T-helper 1 cell treated with Interleukin-12 subunit alpha and Interleukin-12 subunit beta and Interleukin-4 antibody, amounts not matched to agents 30 ng/mL and 1 ng/mL, for 36 hours (primary cell): Measurements from ENCODE around the gene TTLL11. TPM values are rescaled to one million over a fixed set of nuclear protein-coding genes. Genes with fewer than 3 reads are reported as not detected.
"Not testable (repeated sequence)": the region's sequence is repeated elsewhere in the genome, so short reads cannot be mapped to it uniquely, and the experiment has no call there.

ENCODE experiments used
- intact Hi-C: fragments of 100-400 bp; cut with micrococcal nuclease; formaldehyde crosslinking; loops from one replicate; pipeline ENCODE4 v1.15.1; 2024
- total RNA-seq: library from RNA; stranded (reverse); gene quantifications from 2 replicates; pipeline ENCODE4 v1.2.3, GENCODE V29; 2022

Gene TTLL11
- total RNA-seq, 1 donor from 2014 or later, result 2.8 TPM

DNA sequence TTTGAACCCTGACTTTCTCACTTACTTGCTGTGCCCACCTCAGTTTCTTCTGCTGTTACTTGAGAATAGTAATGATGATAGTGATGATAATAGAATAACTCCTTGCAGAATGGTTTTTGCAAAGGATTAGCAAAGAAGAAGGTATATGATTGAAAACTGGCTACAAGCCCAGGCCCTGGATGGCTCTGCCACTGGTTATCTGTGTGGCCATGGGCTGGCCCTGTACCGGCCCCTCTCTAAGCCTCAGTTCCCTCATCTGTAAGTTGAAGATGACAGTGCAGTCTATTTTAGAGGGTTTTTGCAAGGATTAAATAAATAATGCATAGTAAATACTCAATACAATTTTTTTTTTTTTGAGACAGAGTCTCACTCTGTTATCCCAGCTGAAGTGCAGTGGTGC, 6.2 kb downstream of the TTLL11 start:
- intact Hi-C loops, result no loop called here

DNA sequence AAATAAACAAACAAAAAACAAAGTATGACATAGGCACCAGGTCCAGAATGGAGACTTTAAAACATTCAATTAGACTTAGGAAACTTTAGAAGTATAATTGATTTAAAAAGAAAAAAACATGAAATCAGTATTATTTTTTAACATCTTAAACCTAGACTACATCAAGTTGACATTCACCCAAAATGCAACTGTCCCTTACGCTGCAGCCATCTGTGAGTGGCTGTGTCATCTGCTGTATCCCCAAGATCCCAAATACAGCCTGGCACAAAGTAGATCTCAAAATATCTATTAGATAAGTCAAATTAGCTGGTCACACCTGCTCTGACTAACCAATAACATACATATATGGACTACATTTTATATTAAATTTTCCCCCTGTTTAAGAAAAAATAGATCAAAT, 7.8 kb downstream of the TTLL11 start:
- intact Hi-C loops, result no loop called here

DNA sequence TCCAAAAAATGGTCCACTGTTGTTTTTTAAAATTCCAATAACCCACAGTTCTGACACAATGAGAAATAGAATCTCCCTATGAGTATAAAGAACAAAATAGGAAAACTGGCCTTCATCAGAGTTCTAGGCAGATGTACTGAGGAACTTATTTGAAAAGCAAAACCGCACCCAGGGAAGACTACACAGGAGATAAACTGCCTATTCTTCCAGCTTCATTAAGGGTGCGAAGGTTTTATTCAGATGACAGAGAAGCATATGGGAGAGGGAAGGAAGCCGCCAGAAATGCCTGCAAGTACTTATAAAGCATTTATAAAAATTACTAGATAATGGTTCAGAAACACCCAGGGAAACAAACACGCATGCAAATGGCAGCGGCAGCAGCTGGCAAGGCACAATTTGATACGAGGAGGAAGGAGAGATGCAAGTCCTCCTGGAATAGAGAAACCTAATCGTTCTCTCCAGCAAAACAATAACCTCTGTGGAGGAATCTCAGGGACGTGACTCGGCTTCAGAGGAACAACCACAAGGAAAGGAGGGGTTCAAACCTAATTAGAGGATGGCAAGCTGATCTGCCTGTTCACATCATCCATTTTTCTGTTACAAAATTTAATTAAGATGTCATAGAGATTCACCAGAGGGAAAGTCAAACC, 9.0 kb downstream of the TTLL11 start:
- intact Hi-C loops, result no loop called here

DNA sequence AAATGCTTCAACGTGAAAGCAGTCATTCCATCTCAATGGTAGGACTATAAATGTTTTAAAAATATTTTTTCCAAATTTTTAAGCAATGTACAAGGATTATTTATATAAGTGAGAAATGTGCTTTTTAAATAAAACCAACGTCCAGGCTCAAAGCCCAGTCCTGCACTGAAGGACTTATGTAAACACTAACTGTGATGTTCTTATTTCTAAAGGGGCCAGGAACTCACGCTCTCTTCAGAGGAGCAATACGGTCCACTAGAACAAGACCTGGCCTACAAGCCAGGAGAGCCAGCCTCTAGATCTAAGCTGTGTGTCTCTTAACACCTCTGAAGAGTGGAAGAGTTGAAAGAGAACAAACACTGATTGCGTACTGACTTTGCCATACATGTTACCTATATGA, 12.1 kb downstream of the TTLL11 start:
- intact Hi-C loops, result no loop called here

DNA sequence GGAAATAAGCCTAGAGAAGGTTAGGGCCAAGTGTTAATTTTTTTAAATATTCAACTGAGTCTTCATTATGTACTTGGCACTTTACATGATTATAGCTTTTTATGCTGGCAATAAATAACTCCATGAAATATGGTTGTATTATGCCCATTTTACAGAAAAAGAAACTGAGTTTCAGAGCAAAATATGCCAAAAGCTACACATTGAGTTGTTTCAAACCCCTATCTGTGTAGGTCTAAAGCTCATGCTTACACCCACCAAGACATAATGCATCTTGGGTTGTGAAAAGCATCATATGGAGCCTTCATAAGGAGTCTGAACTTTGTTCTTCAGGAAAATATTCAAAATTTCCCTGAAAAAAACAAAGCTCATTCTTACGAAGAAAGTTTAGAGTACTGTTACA, 14.6 kb downstream of the TTLL11 start:
- intact Hi-C loops, result no loop called here

DNA sequence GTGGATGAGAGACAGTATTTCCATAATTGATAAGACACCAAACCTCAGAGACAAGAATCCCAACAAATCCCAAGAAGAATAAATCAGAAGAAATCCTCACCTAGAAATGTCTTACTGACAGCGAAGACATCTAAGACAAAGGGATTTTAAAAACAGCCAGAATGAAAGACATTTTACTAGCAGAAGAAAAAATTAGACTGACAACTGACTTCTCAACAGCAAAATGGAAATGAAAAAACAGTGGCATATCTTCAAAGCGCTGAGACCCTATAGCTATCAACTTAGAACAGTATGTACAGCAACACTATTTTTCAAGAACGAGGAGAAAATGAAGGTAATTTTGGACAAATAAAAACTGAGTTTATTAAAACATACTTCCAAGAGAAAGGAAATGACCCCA, 16.3 kb downstream of the TTLL11 start:
- intact Hi-C loops, result no loop called here

DNA sequence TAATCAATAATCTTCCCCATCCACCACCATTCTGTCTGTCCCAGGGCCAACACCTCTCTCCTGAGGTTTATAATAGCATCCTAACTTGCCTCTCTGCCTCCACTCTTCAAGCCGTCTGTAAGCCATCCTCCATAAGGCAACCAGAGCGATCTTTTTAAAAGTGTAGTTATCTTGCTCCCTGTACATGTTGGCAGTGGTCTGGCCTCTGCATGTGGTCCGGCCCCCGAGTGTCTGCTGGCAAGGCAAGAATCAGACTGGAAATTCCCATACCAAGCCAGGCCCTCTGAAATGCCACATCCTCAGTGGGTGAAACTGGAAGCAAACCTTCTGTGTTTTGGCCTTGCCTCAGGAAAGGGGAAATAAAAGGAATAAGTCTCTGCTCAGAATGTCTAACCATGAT, 17.0 kb downstream of the TTLL11 start:
- intact Hi-C loops, result no loop called here

DNA sequence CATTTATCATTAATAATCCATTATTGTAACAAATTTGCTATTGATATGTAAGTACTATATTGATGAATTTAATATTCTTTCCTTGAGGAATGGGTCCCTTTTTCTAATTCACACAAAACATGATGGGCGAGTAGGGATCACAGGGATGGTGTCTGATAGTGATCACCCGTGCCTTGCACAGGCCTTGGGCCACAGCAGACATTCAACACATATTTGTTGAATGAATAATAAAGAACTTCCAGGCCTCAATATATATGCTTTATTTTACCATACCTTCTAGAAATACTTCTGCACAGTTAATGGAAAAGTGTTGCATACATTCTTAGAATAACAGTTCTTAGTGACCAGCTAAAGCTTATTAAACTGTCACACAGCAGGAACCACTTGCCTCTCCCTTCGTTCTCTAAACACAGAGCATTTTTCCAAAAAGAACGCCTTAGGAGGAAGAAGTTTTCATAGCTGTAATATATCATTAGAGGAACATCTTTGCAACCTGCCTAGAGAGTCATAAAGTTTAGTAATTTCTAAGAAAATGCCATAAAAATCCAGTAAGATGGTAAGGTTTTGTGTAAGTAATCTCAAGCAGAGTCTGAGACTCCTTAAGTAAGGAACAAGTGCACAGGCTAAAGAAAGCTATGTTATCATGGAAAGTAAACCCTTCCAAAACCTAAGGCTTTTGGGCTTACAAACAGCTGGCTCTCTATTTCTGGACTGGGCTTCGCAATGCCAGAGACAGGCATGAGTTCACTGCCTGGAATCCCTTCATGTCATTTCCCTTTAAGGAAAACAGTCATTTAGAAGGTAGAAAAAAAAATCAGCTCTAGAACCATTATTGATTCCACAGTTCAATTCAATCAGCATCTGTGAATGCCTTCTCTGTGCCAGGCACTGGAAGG, 17.7 kb downstream of the TTLL11 start:
- intact Hi-C loops, result no loop called here

DNA sequence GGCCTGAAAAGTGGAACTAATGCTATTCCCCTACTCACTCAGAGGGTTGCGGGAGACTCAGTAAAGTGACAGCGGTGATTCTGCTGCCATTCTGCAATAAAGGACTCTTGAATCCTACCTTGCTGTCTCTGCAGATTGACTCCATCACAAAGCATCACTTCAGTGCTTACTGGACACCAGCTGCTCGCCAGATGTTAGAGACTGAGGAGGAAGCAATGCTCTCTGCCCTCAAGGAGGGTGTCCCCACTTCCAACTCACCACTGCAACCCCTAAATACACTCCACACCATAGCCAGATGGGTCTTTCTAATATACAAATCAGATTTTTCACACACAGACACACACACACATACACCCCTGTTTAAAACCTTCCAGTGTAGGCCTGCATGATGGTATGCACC, 21.4 kb downstream of the TTLL11 start:
- intact Hi-C loops, result no loop called here

DNA sequence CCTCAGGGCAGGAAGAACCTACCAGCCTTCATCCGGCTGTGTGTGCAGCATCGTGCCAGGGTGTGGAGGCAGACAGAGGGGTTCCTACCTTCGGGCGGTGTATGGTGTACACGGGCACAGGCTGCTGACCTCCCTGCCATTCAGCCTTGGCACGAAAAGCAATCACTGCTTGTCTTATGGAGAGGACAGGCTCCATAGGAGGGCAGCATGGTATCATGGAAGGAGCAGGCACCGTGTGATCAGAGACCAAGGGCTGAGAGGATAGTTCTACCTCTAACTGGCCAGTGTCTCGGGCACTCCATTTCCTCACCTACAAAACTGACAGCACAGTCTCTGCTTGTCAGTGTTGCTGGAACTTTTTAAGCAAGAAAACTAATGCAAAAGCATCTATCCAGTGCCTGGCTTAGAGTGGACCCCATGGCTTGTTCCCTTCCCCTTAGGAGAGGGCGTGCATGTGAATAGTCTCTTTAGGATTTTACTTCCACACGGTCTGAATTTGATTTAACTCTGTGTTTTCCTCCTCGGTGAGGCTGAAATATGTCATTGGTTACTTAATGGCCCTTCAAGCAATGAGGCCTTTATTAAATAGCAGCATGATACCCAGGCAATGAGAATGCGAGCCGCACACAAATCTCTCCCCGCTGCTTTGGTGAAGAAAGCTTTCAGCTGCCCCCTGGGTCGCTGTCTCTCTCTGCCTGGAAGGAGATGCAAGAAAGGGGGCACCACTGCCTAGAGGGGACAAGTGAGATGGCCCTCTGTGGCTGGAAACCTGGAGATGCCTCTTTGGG, 22.2 kb downstream of the TTLL11 start:
- intact Hi-C loops, result no loop called here

DNA sequence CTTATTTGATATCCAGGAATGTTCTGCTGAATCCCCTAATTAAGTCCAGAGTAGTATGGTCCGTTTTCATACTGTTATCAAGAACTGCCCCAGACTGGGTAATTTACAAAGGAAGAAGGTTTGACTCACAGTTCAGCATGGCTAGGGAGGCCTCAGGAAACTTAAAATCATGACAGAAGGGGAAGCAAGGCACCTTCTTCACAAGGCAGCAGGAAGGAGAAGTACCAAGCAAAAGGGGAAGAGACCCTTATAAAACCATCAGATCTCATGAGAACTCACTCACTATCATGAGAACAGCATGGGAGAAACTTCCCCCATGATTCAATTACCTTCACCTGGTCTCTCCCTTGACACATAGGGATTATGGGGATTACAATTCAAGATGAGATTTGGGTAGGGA, 26.4 kb downstream of the TTLL11 start:
- intact Hi-C loops, result not testable (repeated sequence)

DNA sequence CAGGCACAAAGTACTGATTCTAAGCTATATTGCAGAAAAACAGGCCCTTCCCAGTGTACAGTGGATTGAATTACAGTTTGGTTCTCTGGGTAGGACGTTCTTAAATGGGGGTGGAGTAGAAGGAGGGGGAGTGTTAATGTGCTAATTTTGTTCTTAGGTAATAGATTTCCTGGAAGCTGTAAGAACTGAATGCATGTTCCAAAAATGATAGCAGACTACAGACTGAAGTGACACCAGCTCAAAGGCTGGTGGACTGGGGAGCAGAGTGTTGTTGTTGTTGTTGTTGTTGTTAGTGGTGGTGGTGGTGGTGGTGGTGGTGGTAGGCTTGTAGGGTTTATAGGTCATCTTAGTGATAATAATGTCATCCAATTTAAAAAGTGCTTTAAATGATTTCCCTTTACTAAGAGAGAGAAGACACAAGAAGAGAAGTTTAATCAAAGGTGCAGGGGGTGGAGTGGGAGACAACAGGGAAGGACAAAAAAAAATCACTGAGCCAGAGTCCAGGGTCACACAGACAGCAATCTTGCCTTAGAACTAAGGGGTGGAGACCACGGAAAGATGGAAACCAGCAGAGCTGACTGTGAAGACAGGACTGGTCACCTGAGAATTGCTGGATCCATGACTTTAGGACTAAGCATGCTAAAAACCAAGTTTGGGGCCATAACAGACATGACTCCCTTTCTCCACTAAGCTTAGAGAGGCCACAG, 27.0 kb downstream of the TTLL11 start:
- intact Hi-C loops, result no loop called here

DNA sequence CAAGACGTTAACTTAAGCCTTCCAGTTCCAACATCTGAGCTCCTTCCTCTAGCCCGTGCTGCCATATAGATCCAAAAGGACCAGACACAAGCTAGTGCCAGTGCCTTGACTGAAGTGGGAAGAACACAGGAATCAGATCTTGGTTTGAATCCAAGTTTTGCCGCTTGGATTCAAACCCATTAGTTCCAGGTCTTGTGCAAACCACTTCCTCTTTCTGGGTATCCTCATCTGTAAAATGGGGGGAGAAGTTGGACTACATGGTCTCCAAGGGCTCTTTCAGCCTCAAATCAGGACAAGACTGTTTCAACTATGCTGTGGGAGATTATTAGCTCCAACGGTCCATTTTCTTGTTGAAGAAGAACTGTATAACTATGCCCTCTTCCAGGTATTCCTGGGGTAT, 32.6 kb downstream of the TTLL11 start:
- intact Hi-C loops, result no loop called here

DNA sequence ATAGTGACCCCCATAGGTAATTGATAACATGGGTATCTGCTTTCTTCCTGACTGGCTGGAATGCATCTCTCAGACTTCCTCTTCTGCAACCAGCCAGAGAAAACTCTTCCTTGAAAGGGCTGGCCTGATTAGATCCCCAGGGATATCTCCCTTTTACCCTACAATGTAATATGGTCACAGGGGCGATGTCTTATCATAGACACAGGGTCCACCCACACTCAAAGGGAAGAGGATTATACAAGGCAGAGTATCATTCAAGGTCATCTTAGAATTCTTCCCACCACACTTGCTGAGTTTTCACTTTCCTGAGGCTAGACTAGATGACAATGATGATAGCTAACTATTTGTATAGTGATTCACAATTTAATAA, 33.2 kb downstream of the TTLL11 start:
- intact Hi-C loops, result no loop called here

DNA sequence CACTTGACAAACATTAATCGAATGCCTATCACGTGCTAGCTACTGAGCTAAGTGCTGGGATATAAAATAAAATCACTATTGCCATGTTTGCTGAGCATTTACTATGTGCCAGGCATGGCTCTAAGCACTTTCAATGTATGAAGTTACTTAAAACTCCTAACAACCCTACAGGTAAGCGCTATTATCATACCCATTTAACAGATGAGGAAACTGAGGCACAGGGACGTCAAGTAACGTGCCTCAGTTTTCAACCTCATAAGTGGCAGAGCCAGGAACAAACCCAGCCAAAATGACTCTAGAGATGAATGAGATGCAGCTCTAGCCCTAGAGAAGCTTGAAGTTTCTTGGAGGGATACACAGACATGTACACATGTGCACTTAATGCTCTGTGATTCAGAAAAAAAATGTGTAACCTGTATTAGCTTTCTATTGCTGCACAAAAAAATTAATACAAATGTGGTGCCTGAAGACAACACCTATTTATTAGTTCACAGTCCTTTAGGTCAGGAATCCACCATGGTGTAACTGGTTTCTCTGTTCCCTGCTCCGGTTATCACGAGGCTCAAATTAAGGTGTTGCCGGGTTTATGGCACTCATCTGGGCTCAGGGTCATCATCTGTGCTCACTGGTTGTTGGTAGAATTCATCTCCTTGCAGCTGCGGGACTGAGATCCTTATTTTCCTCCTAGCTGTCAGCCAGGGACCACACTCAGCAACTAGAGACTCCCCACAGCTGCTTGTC, 33.7 kb downstream of the TTLL11 start:
- intact Hi-C loops, result no loop called here

DNA sequence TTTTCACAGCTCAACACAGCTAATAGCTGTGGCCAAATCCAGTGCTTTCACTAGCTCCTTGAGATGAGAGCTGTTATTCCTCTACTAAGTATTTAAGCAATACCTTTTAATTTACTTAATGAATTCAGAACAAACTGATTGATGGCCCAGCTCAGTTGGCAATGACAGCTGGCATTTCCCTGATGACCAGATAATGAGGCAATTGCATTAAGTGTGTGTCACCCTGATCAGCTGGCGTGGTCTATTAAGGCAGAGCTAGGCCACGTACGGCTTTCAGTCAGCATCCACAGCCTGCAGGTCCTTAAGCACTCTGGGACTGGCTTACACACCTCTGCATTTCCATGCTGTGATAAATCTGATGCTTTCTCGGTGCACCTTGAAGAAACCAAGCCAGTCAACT, 34.4 kb downstream of the TTLL11 start:
- intact Hi-C loops, result no loop called here

DNA sequence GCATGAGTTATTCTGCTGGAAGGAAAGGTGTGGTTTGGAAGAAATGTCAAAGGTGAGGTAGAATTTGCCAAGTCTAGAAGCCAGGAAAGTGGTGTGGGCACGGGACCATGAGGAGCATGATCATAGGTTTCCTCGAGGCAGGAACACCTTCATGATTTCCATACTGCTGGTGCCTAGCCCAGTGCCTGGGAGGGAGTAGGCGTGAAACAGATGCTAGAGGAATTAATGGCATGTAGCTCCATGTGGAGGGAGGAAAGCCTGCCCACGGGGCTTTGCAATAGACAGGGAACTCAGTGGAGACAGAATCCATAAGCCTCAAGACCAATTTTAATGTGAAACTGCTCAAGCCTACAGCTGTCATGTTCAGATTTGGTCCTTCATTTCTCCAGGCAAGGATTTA, 35.1 kb downstream of the TTLL11 start:
- intact Hi-C loops, result no loop called here

DNA sequence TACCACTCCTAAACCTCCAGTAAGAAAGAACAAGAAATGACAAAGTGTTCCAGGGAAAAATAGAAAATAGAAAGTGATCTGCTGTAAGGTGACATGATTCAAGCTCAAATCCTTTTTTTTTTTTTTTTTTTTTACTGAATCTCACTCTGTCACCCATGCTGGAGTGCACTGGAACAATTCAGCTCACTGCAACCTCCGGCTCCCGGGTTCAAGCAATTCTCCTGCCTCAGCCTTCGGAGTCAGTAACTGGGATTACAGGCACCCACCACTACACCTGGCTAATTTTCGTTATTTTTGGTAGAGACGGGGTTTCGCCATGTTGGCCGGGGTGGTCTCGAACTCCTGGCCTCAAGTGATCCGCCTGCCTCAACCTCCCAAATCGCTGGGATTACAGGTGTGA, 35.9 kb downstream of the TTLL11 start:
- intact Hi-C loops, result no loop called here

DNA sequence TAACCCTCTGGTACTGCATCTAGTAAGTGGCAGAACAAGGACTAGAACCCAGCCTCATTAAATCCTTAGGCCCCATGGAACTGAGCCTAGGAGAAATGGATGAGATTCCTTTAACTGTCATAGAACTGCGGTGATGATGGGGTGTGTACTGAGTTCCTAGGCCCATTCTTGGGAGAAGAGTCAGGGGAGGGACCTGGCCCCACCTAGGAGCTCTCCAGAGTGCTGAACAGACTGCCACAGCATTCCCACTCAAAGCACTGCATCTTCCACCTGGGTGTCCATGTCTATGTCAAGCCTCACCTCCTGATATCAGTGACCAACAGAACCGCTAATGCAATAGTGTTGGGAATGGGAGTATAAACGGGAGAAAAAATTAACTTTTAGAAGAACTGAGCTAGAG, 36.6 kb downstream of the TTLL11 start:
- intact Hi-C loops, result no loop called here

DNA sequence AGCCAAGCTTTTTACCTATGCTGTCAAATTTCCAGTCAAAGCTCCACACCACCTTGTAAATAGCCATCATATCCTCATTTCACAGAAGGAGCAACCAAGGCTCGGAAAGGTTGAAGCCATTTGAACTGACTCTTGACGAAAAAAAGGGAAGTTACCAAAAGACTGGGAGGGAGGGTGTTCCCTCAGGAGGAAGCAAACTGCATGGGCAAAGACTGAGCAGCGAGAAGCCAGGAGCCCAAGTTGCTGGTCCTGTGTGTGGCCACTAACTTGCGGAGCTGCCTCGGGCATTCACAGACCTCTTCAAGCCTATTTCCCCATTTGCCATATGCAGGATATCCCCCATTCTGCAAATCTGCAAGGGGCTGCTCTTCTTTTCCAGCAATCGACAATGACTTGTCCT, 37.4 kb downstream of the TTLL11 start:
- intact Hi-C loops, result no loop called here
